ENCODE results near the gene THUMPD2.
"Not testable (repeated sequence)": the region's sequence is repeated elsewhere in the genome, so short reads cannot be mapped to it uniquely, and the experiment has no call there.

The THUMPD2 gene

DNA sequence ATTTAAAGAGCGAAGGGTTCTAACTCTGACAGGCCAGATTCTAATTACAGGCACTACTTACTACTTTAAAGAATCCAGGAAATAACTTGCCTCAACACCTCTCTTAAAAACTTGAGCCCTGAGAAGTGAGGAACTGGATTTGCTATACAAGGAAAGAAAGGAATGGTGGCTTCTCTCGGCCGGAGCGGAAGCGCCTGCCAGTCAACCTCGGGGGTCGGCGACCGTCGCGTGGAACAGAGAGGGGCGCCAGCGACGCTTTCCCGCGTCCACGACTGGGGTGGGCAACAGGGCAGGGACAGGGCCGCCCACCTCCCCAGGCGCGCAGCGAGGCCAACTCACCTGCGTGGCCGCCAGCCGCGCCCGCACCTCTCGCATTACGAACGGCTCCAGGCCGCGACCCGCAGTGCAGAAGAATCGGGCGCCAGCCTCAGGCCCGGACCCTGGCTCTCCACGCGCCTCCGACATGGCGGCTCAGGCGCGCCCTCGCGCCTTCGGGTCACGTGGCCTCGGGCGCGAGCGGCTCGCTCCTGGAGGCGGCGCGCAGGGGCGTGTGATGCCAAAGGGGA is at the start of gene THUMPD2:
Gene THUMPD2 (minus strand): TSS at position 484 of the 566 bp plus-strand sequence. CDS start 19 bp downstream, at position 465.
- peak; percentile 87 for DNase-seq

DNA sequence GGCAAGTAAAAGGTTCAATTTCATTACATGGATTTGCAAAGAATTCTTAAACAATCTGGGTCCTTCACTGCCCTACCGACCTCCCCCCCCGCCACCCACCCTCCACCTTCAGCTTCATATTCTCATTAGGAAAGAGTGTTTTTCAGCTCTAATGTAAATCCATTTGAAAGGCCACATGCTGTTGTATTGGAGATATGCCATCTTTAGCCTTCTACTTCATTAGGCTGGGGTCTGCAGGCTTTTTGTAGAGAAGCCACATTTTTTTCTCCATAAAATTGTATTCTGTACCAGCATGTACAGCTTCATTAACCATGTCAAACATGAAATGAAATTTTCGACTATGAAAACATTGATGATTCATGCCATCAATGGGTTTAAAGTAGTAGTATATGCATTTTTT is 42.8 kb upstream of the THUMPD2 start:
- no peak for DNase-seq

DNA sequence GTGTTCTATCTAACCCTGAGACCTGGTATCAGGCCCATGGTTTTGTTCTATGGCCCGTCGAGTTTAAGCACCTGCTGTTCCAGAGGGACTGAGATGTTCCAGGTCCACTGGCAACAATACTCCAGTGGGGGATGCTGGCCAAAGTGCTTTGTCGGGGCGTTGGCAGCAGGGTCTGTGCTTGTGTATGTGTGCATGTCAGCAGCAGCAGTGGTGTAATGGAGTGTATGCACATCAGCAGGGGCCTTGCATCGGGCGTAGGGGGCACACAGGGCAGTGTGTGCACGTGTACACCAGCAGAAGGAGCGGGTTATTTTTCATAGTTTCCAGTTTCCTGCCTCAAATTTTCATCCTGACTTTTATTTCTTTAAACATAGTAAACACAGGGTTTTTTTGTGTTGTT is 37.8 kb upstream of the THUMPD2 start:
- no peak for DNase-seq

DNA sequence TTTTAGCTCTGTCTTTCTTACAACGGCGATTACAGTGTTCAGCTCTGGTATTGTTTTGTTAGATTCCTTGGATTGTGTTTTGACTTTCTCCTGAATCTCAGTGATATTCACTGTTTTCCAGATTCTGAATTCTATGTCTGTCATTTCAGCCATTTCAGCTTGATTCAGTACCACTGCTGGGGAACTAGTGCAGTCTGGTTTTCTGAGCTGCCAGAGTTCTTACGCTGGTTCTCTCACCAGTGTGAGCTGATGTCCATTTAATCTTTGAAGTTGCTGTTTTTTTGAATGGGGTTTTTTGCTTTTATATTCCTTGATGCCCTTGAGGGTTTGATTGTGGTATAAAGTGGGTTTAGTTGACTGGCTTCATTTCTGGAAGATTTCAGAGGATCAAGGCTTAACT is 37.4 kb upstream of the THUMPD2 start:
- no peak for DNase-seq

DNA sequence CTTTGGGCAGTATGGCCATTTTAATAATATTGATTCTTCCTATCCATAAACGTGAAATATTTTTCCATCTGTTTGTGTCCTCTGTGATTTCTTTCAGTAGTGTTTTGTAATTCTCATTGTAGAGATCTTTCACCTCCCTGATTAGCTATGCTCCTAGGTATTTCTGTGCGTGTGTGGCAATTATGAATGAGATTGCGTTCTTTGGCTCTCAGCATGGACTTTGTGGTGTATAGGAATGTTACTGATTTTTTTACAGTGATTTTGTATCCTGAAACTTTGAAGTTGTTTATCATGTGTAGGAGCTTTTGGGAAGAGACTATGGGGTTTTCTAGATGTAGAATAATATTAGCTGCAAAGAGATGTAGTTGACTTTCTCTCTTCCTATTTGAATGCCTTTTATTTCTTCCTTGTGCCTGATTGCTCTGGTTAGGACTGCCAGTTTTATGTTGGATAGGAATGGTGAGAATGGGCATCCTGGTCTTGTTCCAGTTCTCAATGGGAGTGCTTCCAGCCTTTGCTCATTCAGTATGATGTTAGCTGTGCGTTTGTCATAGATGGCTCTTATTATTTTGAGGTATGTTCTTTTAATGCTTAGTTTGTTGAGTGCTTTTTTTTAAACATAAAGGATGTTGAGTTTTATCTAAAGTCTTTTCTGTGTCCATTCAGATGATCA is 27.0 kb upstream of the THUMPD2 start:
- no peak for DNase-seq

DNA sequence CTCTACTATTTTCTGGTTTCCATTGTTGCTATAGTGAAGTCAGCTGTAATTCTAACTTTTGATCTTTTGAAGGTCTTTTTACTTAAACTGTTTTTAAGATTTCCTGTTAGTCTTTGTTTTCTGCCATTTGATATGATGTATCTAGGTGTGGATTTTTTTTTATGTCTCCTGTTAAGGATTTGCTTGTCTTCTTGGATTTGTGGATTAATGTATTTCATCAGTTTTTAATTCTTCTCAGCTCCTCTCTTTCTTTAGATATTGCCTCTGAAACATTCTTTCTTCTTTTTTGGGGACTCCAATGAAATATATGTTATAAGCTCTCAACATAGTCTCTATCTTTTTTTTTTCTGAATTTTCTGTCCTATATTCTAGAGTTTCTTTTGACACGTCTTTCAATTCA is 24.8 kb upstream of the THUMPD2 start:
- DNase-seq: no peak

DNA sequence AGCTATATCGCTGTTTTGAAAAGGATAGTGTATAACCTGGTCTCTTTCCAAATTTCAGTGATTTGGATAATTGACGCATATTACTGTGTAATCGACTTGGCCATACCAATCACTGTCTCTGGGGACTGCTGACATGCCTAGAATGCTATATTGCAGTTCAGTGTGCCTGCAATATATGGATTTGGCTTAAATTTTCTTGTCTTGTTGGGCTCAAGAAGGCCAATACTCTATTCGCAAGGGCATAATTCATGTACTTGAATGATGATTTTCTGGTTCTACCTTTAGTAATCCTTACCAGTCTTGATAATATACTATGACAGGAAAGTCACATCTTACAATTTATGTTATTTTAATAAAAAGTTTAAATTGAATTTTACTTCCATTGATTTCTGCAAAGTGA is 21.7 kb upstream of the THUMPD2 start:
- DNase-seq: no peak

DNA sequence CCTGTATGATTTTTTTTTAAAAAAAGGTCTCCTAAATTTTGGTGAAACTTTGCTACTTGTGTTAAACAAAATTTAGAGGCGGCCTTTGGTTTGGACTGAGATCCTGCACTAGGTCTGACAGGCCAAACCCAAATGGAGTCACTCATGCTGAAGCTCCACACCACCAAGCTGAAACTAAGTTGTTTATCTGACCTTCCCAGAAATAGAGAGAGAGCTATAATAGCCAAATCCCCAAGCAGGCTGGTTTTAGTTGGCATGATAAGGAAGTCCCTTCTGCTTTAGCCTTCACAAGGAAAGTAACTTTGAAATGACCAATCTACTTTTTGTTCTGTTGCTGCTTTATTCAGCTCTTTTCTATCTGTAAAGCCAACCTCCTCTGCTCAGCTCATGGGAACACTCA is 17.1 kb upstream of the THUMPD2 start:
- DNase-seq: peak; percentile 87

- DNase-seq: not testable (repeated sequence)
Observed at GRCh38 chr2:39790216-39790818, 11.3 kb upstream of the THUMPD2 start.

DNA sequence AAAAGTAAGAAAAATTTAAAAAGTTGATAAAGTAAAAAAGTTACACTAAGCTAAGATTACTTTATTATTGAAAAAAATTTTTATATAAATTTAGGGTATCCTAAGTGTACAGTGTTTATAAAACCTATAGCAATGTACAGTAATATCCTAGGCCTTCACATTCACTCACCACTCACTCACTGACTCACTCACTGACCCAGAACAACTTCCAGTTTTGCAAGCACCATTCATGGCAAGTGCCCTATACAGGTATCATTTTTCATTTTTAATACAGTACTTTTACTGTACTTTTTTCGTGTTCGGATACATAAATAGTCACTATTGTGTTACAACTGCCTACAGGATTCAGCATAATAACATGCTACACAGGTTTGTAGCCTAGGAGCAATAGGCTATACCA is 8.9 kb upstream of the THUMPD2 start:
- DNase-seq: no peak

DNA sequence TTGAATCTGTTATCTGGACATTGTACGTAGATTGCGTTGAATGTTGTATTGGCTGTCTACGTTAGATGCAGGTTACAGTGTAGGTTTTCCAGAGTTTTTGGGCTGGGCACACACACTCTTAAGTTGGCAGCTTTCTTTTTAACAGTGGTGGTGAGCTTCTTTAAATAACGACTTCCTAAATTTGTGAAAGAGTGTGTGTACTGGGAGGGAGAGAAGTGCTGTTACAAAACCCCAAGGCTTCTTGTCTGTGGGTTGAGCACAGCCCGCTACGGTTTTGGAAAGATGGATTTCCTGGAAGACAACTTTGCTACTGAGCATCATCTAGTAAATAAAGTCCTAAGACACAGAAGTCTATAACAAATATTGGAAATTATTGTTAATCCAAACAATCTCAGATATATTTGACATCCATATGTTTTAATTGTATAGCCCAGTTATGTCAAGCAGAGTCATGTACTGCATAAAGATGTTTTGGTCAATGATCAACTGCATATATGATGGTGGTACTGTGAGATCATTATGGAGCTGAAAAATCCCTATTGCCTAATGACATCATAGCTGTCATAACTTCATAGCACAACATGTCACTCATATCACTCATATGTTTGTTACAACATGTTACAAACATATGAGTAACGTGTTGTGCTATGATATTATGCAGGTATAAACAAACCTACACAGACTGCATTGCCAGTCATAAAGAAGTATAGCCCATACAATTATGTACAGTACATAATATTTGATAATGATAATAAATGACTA is 7.9 kb upstream of the THUMPD2 start:
- no peak for DNase-seq

GRCh38 chr2:39782591-39782990 is 3.5 kb upstream of the THUMPD2 start:
- peak; percentile 83 for DNase-seq

- peak; percentile 48 for DNase-seq
Observed at GRCh38 chr2:39781697-39782096, 2.6 kb upstream of the THUMPD2 start.

- DNase-seq: peak; percentile 81
Observed at GRCh38 chr2:39780825-39781600, 2.0 kb upstream of the THUMPD2 start.

DNA sequence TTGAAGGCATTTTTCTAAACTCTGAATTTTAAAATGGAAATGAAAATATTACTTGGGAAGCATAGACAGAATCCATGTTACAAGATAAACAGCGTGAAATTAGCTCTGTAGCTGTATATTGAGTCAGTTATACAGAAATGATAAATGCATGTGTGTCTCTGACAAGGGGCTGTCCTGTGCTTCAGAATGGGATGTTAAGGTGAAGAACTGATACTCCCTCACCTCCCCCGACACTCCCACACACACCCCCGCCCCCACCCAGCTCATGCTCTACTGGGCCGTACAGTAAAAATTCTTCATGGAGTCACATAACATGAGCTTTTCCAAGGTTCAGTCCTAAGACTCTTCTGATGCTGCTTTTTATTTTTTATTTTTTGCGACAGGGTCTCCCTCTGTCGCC is 869 bp upstream of the THUMPD2 start:
- DNase-seq: peak; percentile 25

GRCh38 chr2:39779341-39779851 is 338 bp upstream of the THUMPD2 start:
- no peak for DNase-seq

DNA sequence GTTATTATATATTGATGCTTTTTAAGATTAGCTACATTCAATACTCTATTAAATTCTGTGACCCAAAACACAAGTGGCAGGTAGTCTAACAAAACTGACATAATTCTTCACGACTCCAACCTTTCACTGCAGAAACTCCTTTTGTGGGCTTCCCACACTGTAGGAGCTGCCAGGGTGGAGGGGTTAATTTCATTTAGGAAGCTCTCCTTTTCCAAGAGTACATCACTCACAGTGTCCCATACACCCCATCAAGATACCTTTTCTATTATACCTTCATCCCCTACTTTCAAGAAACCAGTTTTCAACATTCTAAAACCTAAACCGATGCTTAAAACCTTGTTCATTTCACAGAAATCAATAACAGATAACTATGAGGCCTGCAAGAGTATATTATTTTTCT is 825 bp downstream of the THUMPD2 start:
- DNase-seq: peak; percentile 42

- peak; percentile 26 for DNase-seq
Observed at GRCh38 chr2:39772812-39773152, 6.3 kb downstream of the THUMPD2 start.

DNA sequence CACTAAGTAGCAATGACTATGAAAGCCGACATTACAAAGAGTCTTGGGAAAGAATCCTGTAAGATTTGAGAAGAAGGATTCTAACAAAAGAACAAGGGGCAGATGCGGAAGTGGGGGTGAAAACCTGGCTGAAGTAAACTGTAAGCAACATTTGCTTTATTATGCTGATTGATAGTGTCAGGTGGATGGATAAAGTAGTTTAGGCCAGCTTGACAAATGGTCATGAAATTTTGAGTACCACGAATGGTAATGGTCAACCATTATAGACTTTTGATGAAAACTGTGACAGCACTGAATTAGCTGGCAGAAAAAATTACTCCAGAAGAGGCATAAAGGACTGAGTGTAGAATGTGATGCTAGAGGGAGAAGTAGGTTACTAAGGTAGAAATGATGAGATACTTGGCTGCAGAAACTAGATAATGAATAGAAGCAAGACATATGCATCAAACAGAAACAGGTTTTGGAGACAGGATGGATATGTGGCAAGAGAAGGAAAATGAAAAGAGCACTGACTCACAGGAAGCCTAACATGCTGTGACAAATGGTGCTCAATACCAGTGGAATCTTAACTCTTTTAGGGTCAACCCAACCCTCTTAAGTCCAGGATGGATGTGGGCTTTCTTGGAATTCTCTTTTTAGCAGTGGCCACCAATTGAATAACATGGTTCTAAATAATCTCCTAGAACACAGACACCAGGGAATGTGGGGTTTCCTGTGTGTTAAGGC is 6.8 kb downstream of the THUMPD2 start:
- DNase-seq: no peak

- DNase-seq: no peak
Observed at GRCh38 chr2:39762448-39762847, 16.6 kb downstream of the THUMPD2 start.

- no peak for DNase-seq
Observed at GRCh38 chr2:39757156-39757555, 21.9 kb downstream of the THUMPD2 start.

- DNase-seq: no peak
Observed at GRCh38 chr2:39755466-39755865, 23.6 kb downstream of the THUMPD2 start.
